SU-DHL-6 (cell line): ENCODE results near the gene SSBP1.

ENCODE experiments used
- H2AFZ ChIP-seq: fragments of 200-600 bp; sonication (generic); 2 replicates; pipeline ENCODE4 v1.6.1; 2014; ENCODE audit warnings: low read depth, mild to moderate bottlenecking, moderate library complexity, mixed read lengths, antibody characterized with exemption, low read length; ENCODE audit not compliant: severe bottlenecking
- H3F3A ChIP-seq: fragments of 200-600 bp; shearing (Covaris generic); 2 replicates; pipeline ENCODE4 v1.6.0; 2016; ENCODE audit warnings: antibody characterized with exemption, mild to moderate bottlenecking; ENCODE audit not compliant: insufficient read depth
- H3K27ac ChIP-seq: fragments of 200-600 bp; sonication (generic); 2 replicates; pipeline ENCODE4 v1.5.1; 2016; ENCODE audit warnings: low read depth, mild to moderate bottlenecking, low read length, moderate library complexity, mixed read lengths
- H3K27me3 ChIP-seq: fragments of 200-600 bp; sonication (generic), shearing (Covaris generic); 2 replicates; pipeline ENCODE4 v1.6.0; 2014; ENCODE audit warnings: mild to moderate bottlenecking, low read length
- H3K36me3 ChIP-seq: fragments of 200-600 bp; sonication (generic); 2 replicates; pipeline ENCODE4 v1.6.1; 2014; ENCODE audit warnings: mild to moderate bottlenecking, low read length, mixed read lengths
- H3K4me2 ChIP-seq: fragments of 300-600, 200-600 bp; shearing (Covaris generic), sonication (generic); 2 replicates; pipeline ENCODE4 v1.6.0; 2014; ENCODE audit warnings: low read length, low read depth, mild to moderate bottlenecking; ENCODE audit not compliant: poor library complexity, severe bottlenecking
- H3K4me3 ChIP-seq: fragments of 200-600 bp; sonication (generic); 2 replicates; pipeline ENCODE4 v1.5.1; 2014; ENCODE audit warnings: antibody characterized with exemption, low read length, mild to moderate bottlenecking, mixed read lengths; ENCODE audit not compliant: insufficient read depth, poor library complexity, severe bottlenecking
- H3K79me2 ChIP-seq: fragments of 200-600 bp; sonication (generic); 2 replicates; pipeline ENCODE4 v1.6.1; 2014; ENCODE audit warnings: mild to moderate bottlenecking, low read length, moderate library complexity; ENCODE audit not compliant: insufficient read depth
- H3K9ac ChIP-seq: fragments of 200-600 bp; sonication (generic); 2 replicates; pipeline ENCODE4 v1.7.0; 2014; ENCODE audit warnings: mild to moderate bottlenecking, low read length
- H3K9me2 ChIP-seq: fragments of 200-600 bp; sonication (generic); replicated peaks from 2 replicates; pipeline ENCODE4 v1.6.1; 2014; ENCODE audit warnings: low read length; ENCODE audit not compliant: insufficient read depth
- H3K9me3 ChIP-seq: fragments of 200-600 bp; sonication (generic); 2 replicates; pipeline ENCODE4 v1.6.1; 2014; ENCODE audit warnings: low read length, mixed read lengths; ENCODE audit not compliant: insufficient read depth
- H4K20me1 ChIP-seq: fragments of 200-600 bp; sonication (generic); 2 replicates; pipeline ENCODE4 v1.6.1; 2014; ENCODE audit warnings: low read depth, mild to moderate bottlenecking, antibody characterized with exemption, low read length, moderate library complexity, mixed read lengths
- EZH2phosphoT487 ChIP-seq: fragments of 200-600 bp; sonication (generic), shearing (Covaris generic); conservative IDR thresholded peaks from 2 replicates; pipeline ENCODE4 v1.6.1; 2018; ENCODE audit warnings: mild to moderate bottlenecking, antibody characterized with exemption, low read length, moderate library complexity, mixed read lengths
- TF ChIP-seq, protein P1 (sequence below): fragments of 200-600 bp; sonication (generic); IDR thresholded peaks from one replicate; pipeline ENCODE4 v1.5.1; 2017; ENCODE audit warnings: antibody characterized with exemption, mild to moderate bottlenecking, low read length, moderate library complexity; ENCODE audit not compliant: insufficient read depth, poor library complexity, severe bottlenecking

SSBP1 gene

DNA sequence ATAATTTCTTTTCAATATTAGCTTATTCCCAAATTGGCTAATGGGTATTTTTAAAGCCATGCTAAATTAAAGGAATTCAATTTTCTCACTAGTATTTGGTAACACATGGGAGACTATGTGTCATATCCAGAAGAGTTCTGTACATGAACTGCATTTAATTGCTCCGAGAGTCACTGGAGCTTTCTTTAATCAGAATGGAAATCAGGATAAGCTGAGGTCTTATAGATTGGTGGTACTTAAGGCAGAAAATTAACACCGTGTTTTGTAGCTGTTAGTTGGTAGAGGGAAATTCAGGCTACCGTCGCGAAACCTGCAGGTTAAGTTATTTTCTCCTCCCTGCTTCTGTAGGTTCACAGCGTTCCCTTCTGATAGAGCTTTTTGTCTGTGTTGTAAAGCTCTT lies 29.8 kb upstream of the SSBP1 start, which contains the start of gene WEE2:
Gene WEE2, plus strand, starts transcription at position 3 of the 400 bp plus-strand sequence. CDS start 406 bp downstream, outside the sequence.
- Histone ChIP-seq H3F3A (no peaks in the 10 kb centered on the region), H3K27ac (no peak within 1 kb of the TSS), H3K9ac (no peak within 1 kb of the TSS), H3K9me2 (no peaks in the 10 kb centered on the region), H3K9me3 (no peaks in the 10 kb centered on the region), H3K36me3 (no peaks in the 10 kb centered on the region), H3K4me2 (no peak within 1 kb of the TSS), H2AFZ (no peak within 1 kb of the TSS), H3K27me3 (no peaks in the 10 kb centered on the region), H4K20me1 (no peaks in the 10 kb centered on the region), H3K79me2 (no peaks in the 10 kb centered on the region), H3K4me3 (no peak within 1 kb of the TSS)
- TF ChIP-seq EZH2phosphoT487, result no peak
- TF ChIP-seq, protein P1, sequence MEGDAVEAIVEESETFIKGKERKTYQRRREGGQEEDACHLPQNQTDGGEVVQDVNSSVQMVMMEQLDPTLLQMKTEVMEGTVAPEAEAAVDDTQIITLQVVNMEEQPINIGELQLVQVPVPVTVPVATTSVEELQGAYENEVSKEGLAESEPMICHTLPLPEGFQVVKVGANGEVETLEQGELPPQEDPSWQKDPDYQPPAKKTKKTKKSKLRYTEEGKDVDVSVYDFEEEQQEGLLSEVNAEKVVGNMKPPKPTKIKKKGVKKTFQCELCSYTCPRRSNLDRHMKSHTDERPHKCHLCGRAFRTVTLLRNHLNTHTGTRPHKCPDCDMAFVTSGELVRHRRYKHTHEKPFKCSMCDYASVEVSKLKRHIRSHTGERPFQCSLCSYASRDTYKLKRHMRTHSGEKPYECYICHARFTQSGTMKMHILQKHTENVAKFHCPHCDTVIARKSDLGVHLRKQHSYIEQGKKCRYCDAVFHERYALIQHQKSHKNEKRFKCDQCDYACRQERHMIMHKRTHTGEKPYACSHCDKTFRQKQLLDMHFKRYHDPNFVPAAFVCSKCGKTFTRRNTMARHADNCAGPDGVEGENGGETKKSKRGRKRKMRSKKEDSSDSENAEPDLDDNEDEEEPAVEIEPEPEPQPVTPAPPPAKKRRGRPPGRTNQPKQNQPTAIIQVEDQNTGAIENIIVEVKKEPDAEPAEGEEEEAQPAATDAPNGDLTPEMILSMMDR, result no peak

DNA sequence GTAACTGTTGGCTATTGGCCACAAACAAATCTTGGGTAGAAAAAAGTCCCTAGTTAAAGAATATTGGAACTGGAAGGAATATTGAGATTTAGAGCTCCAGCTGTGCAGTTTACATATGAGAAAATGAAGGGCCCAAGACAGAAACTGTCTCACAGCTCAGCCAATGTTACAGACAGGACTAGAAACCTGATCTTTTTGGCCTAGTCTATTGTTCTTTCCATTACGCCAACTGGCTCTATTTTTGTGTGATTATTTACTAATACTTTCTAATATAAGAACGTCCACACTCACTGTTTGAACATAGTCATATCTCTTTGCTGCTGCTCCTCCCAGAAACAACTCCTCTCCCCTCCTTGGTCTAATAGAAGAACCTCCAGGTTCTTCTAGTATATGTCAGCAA lies 28.8 kb upstream of the SSBP1 start:
- Histone ChIP-seq H3K36me3 (no peaks in the 10 kb centered on the region), H3K4me2 (no peak overlapping the region), H2AFZ (no peak overlapping the region), H3K9me3 (no peaks in the 10 kb centered on the region), H3K4me3 (no peak overlapping the region), H3F3A (no peaks in the 10 kb centered on the region), H3K9ac (no peak overlapping the region), H4K20me1 (no peaks in the 10 kb centered on the region), H3K27ac (no peak overlapping the region), H3K27me3 (no peaks in the 10 kb centered on the region), H3K79me2 (no peaks in the 10 kb centered on the region), H3K9me2 (no peaks in the 10 kb centered on the region)
- TF ChIP-seq, protein P1, result no peak

DNA sequence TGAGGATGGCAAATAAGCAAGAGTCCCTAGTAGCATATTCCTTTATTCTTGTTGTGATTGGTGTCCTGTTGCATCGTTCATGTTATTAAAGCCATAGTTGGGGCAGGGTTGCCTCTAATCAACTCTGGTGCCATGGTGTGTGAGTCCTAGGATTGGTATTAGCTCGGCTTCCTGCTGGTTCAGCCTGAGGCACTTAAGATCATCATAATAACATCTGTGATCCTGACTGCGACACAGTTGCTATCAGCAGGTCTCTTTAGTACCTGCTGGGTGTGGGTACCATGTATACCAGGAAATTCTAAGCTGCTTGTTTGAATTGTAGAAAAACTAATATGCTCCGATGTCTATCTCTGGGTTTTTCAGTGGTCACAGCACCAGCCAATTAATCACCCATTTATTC lies 28.4 kb upstream of the SSBP1 start:
- H3K4me3 ChIP-seq, result no peak overlapping the region
- no peaks in the 10 kb centered on the region for H3K79me2 ChIP-seq
- H3K27me3 ChIP-seq, result no peaks in the 10 kb centered on the region
- H3K9ac ChIP-seq, result no peak overlapping the region
- no peaks in the 10 kb centered on the region for H4K20me1 ChIP-seq
- H3K27ac ChIP-seq, result no peak overlapping the region
- H3K36me3 ChIP-seq, result no peaks in the 10 kb centered on the region
- TF ChIP-seq, protein P1, result no peak
- no peak overlapping the region for H2AFZ ChIP-seq
- no peaks in the 10 kb centered on the region for H3K9me2 ChIP-seq
- no peaks in the 10 kb centered on the region for H3K9me3 ChIP-seq
- no peak overlapping the region for H3K4me2 ChIP-seq
- H3F3A ChIP-seq, result no peaks in the 10 kb centered on the region

DNA sequence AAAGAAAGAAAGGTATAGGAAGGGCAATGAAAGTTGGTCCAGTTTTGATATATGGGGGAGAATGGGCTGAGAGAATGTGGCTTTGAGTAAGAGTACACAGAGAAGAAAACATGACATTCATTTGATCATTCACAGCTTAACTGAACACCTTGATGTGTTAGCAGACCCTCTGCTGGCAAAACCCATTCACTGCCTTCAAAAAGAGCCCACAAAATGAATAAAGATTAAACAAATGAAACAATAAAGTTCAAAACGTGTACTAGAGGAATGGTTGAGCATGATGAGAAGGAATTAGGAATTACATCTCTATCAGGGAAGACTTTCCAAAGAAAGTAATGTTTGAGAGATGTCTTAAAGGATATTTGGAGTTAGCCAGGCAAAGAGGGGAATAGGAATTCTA lies 27.9 kb upstream of the SSBP1 start:
- no peaks in the 10 kb centered on the region for H3K9me3 ChIP-seq
- no peaks in the 10 kb centered on the region for H3K27me3 ChIP-seq
- no peaks in the 10 kb centered on the region for H3F3A ChIP-seq
- no peak overlapping the region for H3K9ac ChIP-seq
- no peaks in the 10 kb centered on the region for H3K36me3 ChIP-seq
- no peaks in the 10 kb centered on the region for H3K79me2 ChIP-seq
- H3K27ac ChIP-seq, result no peak overlapping the region
- no peaks in the 10 kb centered on the region for H4K20me1 ChIP-seq
- H3K4me2 ChIP-seq, result no peak overlapping the region
- no peaks in the 10 kb centered on the region for H3K9me2 ChIP-seq
- H2AFZ ChIP-seq, result no peak overlapping the region
- no peak overlapping the region for H3K4me3 ChIP-seq
- TF ChIP-seq EZH2phosphoT487, result no peak
- TF ChIP-seq, protein P1, result no peak
